HepG2 (cell line): ENCODE measurements around the gene SLCO3A1. TPM values are rescaled to one million over a fixed set of nuclear protein-coding genes. Genes with fewer than 3 reads are reported as not detected.

Source experiments
- ATAC-seq: fragments of 200-7000 bp; cut with Tn5 transposase; 3 replicates; pipeline ENCODE4 v1.9.1; 2020; ENCODE audit warnings: mild to moderate bottlenecking, moderate library complexity
- BruUV-seq: library from RNA; stranded (reverse); fragments of 400-500 nt; replicated peaks from 2 replicates; lab custom pipeline; 2021; lab: Mats Ljungman, UMichigan
- CTCF ChIA-PET: fragments of 300-600 bp; formaldehyde crosslinking; extraction: SDS; loops from one replicate; lab custom pipeline; 2021; ENCODE audit warnings: low total read pairs, inconsistent platforms, low intra/inter-chr PET ratio; lab: Yijun Ruan, JAX
- POLR2A ChIA-PET: fragments of 350-600 bp; sonication (Branson Sonifier 250); formaldehyde crosslinking; loops from one replicate; lab custom pipeline; 2020; ENCODE audit warnings: antibody characterized with exemption, inconsistent platforms; lab: Yijun Ruan, JAX
- DNase-seq: peaks from one replicate; pipeline ENCODE4 v3.0.0-alpha.2; 2015; ENCODE audit warnings: low spot score
- FAIRE-seq: peaks from 3 replicates; lab custom pipeline; 2011; peaks lifted over from hg19 to GRCh38; lab: Jason Lieb, UNC
- H2AFZ ChIP-seq: one replicate; pipeline ENCODE4 v1.6.1; 2011; ENCODE audit warnings: low read length, inconsistent platforms
- H3K27ac ChIP-seq: fragments of 300-600 bp; 3 replicates; pipeline ENCODE4 v1.8.0; 2011; ENCODE audit warnings: mixed run types, mild to moderate bottlenecking, mixed read lengths, low read length, inconsistent platforms; ENCODE audit not compliant: insufficient read depth; ENCODE audit errors: extremely low read length
- H3K27me3 ChIP-seq, 2 experiments: fragments of 200-600 bp in 1 of 2; 2 replicates in 1 of 2; 3 replicates in 1 of 2; pipeline versions ENCODE4 v1.6.0 to v1.8.0; 2011; ENCODE audit warnings: low read length in 2 of 2, mild to moderate bottlenecking in 2 of 2, moderate library complexity in 2 of 2, inconsistent platforms in 1 of 2; ENCODE audit not compliant: insufficient read depth in 2 of 2, control insufficient read depth in 1 of 2
- H3K36me3 ChIP-seq, 2 experiments: fragments of 200-600 bp in 1 of 2; replicated peaks in 1 of 2; 2 replicates in 1 of 2; 3 replicates in 1 of 2; pipeline versions ENCODE4 v1.5.1 to v1.8.0; 2011; ENCODE audit warnings: low read length in 2 of 2, inconsistent platforms in 1 of 2; ENCODE audit not compliant: insufficient read depth in 2 of 2, control insufficient read depth in 1 of 2
- H3K4me1 ChIP-seq: 2 replicates; pipeline ENCODE4 v1.5.1; 2012; ENCODE audit warnings: low read length, inconsistent platforms; ENCODE audit not compliant: insufficient read depth
- H3K4me2 ChIP-seq: 2 replicates; pipeline ENCODE4 v1.6.0; 2011; ENCODE audit warnings: low read depth, low read length, inconsistent platforms
- H3K4me3 ChIP-seq, 3 experiments: fragments of 200-600 bp in 1 of 3; sonication (generic), shearing (Covaris generic) in 1 of 3; replicated peaks in 1 of 3; 2 replicates each; pipeline ENCODE4 v1.5.1; 2011 to 2016; ENCODE audit warnings: low read length in 3 of 3, inconsistent platforms in 2 of 3, low read depth in 2 of 3, mild to moderate bottlenecking in 2 of 3, control low read depth in 1 of 3, mixed read lengths in 1 of 3; ENCODE audit not compliant: insufficient read depth in 1 of 3
- H3K79me2 ChIP-seq: one replicate; pipeline ENCODE4 v1.6.1; 2011; ENCODE audit warnings: low read length, inconsistent platforms; ENCODE audit not compliant: insufficient read depth
- H3K9ac ChIP-seq: 2 replicates; pipeline ENCODE4 v1.6.0; 2011; ENCODE audit warnings: mild to moderate bottlenecking, low read depth, low read length, inconsistent platforms; ENCODE audit not compliant: insufficient read depth
- H3K9me3 ChIP-seq: 2 replicates; pipeline ENCODE4 v1.5.1; 2012; ENCODE audit warnings: mild to moderate bottlenecking, low read length
- H4K20me1 ChIP-seq: 2 replicates; pipeline ENCODE4 v1.6.0; 2011; ENCODE audit warnings: inconsistent platforms, mild to moderate bottlenecking, low read length, moderate library complexity; ENCODE audit not compliant: insufficient read depth
- CBX1 ChIP-seq: IDR thresholded peaks from one replicate; pipeline ENCODE4 v1.6.1; 2016; ENCODE audit warnings: antibody characterized with exemption, low read depth
- FOSL1 ChIP-seq: sonication (generic); formaldehyde crosslinking; IDR thresholded peaks from 2 replicates; pipeline ENCODE4 v1.9.0; 2021; ENCODE audit warnings: missing genetic modification reagents, borderline replicate concordance
- HOXD1 ChIP-seq: sonication (generic); formaldehyde crosslinking; IDR thresholded peaks from 2 replicates; pipeline ENCODE4 v1.5.0; 2020; ENCODE audit warnings: missing genetic modification reagents
- NFIB ChIP-seq: sonication (generic); formaldehyde crosslinking; IDR thresholded peaks from 2 replicates; pipeline ENCODE4 v1.9.0; 2021; ENCODE audit warnings: missing genetic modification reagents, mild to moderate bottlenecking, borderline replicate concordance
- RELA ChIP-seq: sonication (generic); formaldehyde crosslinking; IDR thresholded peaks from 2 replicates; pipeline ENCODE4 v1.4.0; 2020; ENCODE audit warnings: missing genetic modification reagents
- SMAD1 ChIP-seq: sonication (generic); formaldehyde crosslinking; IDR thresholded peaks from 2 replicates; pipeline ENCODE4 v1.4.0; 2020; ENCODE audit warnings: missing genetic modification reagents, low read depth, mild to moderate bottlenecking, borderline replicate concordance
- TSC22D2 ChIP-seq: sonication (generic); formaldehyde crosslinking; IDR thresholded peaks from 2 replicates; pipeline ENCODE4 v1.5.1; 2020; ENCODE audit warnings: missing genetic modification reagents, mild to moderate bottlenecking, borderline replicate concordance
- ZBTB21 ChIP-seq: sonication (generic); formaldehyde crosslinking; IDR thresholded peaks from 2 replicates; pipeline ENCODE4 v1.4.0; 2020; ENCODE audit warnings: missing genetic modification reagents
- ZNF101 ChIP-seq: sonication (generic); formaldehyde crosslinking; IDR thresholded peaks from 2 replicates; pipeline ENCODE4 v1.4.0; 2020; ENCODE audit warnings: mild to moderate bottlenecking, low read depth, missing genetic modification reagents, borderline replicate concordance
- ZNF230 ChIP-seq: sonication (generic); formaldehyde crosslinking; IDR thresholded peaks from 2 replicates; pipeline ENCODE4 v1.4.0; 2020; ENCODE audit warnings: mild to moderate bottlenecking, missing genetic modification reagents
- ZNF260 ChIP-seq: sonication (generic); formaldehyde crosslinking; IDR thresholded peaks from 2 replicates; pipeline ENCODE4 v1.4.0; 2020; ENCODE audit warnings: missing genetic modification reagents, low read depth, mild to moderate bottlenecking, borderline replicate concordance
- ZNF549 ChIP-seq: sonication (generic); formaldehyde crosslinking; IDR thresholded peaks from 2 replicates; pipeline ENCODE4 v1.5.0; 2020; ENCODE audit warnings: missing genetic modification reagents
- WGBS: methylation state at CpG from one replicate; pipeline ENCODE4 v1.1.6; 2017; ENCODE audit warnings: low lambda C conversion rate; 5-methylcytosine and 5-hydroxymethylcytosine counted together
- in situ Hi-C: cut with HindIII; loops from 2 replicates; pipeline ENCODE4 v1.10.0; 2017; ENCODE audit warnings: low pct_unique_long_range_greater_than_20kb; ENCODE audit not compliant: extremely low pct_ligation_motif_present
- intact Hi-C: fragments of 100-400 bp; cut with micrococcal nuclease; formaldehyde crosslinking; loops from one replicate; pipeline ENCODE4 v1.10.0; 2022; ENCODE audit not compliant: unreplicated experiment
- polyA plus RNA-seq, 8 experiments: library from polyadenylated mRNA; depleted of rRNA in 3 of 8; stranded (reverse) in 7 of 8; unstranded in 1 of 8; fragments of >200 nt; fragmentation: Illumina TruSeq in 4 of 8; extraction: Trizol in 4 of 8; gene quantifications; 2 replicates each; pipeline versions ENCODE4 v1.2.1 to v1.2.3, GENCODE V29; 2011 to 2016; ENCODE audit warnings: low read depth in 4 of 8, missing spikeins in 1 of 8, mixed read lengths in 1 of 8; ENCODE audit not compliant: insufficient read depth in 1 of 8
- total RNA-seq, 5 experiments: library from RNA; depleted of rRNA; stranded (reverse); fragments of >200 nt; fragmentation: Illumina TruSeq; extraction: Trizol; gene quantifications; 2 replicates each; pipeline ENCODE4 v1.2.3, GENCODE V29; 2016; ENCODE audit warnings: low read depth in 1 of 5
- TF ChIP-seq, protein P1 (sequence below): sonication (generic); formaldehyde crosslinking; IDR thresholded peaks from 2 replicates; pipeline ENCODE4 v1.5.1; 2020; ENCODE audit warnings: missing genetic modification reagents, mild to moderate bottlenecking, borderline replicate concordance
- TF ChIP-seq, protein P2 (sequence below): sonication (generic); formaldehyde crosslinking; IDR thresholded peaks from 2 replicates; pipeline ENCODE4 v1.4.0; 2020; ENCODE audit warnings: missing genetic modification reagents
- TF ChIP-seq, protein P3 (sequence below): sonication (generic); formaldehyde crosslinking; IDR thresholded peaks from 2 replicates; pipeline ENCODE4 v1.4.0; 2020; ENCODE audit warnings: mild to moderate bottlenecking, missing genetic modification reagents

The SLCO3A1 gene
- total and polyA plus RNA-seq, 2 of the 13 experiments (the other 11 are each of a cell fraction or from before 2014, with no cell fraction given): 0.02 TPM; not detected in 1

DNA sequence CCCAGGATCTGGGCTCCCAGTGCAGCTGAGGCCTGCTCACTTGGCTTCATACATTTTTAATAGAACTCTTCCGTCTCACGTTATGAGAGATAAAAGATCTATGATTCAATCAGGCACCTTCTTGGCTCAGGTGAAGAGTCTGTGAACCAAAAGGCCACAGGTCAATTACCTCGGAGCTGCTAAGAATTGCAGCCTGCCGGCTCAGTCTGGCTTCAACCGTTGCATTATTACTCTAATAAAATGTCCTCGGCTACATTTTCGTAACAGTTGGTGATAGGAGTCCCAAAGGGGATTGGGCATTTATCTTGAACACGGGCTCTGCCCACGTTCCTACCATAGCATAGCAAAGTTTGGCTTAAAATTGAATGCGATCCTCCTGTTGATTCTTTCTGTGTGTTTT lies 176.3 kb downstream of the SLCO3A1 start:
- in situ Hi-C loops: no loop called here
- 0% methylated on average over 10 of the region's 10 CpGs for WGBS
- Histone ChIP-seq H2AFZ (no peak overlapping the region), H3K9me3 (no peaks in the 10 kb centered on the region), H3K4me2 (no peak overlapping the region), H3K9ac (no peak overlapping the region), H3K36me3 (no peaks in the 10 kb centered on the region), H3K79me2 (no peaks in the 10 kb centered on the region), H3K4me1 (no peaks in the 10 kb centered on the region), H4K20me1 (no peaks in the 10 kb centered on the region), H3K27me3 (peaks cover 0 to 9% of the 10 kb centered on the region in 2 experiments; a peak in 1 of 5 replicates), H3K4me3 (no peak overlapping the region), H3K27ac (no peak overlapping the region)
- ChIA-PET CTCF (no interaction called here), POLR2A (no interaction called here)
- no peak for ATAC-seq
- no peak for FAIRE-seq
- intact Hi-C loops: no loop called here
- no peak for DNase-seq
- TF ChIP-seq, protein P1, sequence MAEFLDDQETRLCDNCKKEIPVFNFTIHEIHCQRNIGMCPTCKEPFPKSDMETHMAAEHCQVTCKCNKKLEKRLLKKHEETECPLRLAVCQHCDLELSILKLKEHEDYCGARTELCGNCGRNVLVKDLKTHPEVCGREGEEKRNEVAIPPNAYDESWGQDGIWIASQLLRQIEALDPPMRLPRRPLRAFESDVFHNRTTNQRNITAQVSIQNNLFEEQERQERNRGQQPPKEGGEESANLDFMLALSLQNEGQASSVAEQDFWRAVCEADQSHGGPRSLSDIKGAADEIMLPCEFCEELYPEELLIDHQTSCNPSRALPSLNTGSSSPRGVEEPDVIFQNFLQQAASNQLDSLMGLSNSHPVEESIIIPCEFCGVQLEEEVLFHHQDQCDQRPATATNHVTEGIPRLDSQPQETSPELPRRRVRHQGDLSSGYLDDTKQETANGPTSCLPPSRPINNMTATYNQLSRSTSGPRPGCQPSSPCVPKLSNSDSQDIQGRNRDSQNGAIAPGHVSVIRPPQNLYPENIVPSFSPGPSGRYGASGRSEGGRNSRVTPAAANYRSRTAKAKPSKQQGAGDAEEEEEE (CRISPR knock-in tag): no peak
- TF ChIP-seq TSC22D2 (no peak), ZNF230 (no peak), SMAD1 (no peak)
- TF ChIP-seq, protein P2, sequence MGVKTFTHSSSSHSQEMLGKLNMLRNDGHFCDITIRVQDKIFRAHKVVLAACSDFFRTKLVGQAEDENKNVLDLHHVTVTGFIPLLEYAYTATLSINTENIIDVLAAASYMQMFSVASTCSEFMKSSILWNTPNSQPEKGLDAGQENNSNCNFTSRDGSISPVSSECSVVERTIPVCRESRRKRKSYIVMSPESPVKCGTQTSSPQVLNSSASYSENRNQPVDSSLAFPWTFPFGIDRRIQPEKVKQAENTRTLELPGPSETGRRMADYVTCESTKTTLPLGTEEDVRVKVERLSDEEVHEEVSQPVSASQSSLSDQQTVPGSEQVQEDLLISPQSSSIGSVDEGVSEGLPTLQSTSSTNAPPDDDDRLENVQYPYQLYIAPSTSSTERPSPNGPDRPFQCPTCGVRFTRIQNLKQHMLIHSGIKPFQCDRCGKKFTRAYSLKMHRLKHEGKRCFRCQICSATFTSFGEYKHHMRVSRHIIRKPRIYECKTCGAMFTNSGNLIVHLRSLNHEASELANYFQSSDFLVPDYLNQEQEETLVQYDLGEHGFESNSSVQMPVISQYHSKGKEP (CRISPR knock-in tag): no peak
- no TSS peak for BruUV-seq

DNA sequence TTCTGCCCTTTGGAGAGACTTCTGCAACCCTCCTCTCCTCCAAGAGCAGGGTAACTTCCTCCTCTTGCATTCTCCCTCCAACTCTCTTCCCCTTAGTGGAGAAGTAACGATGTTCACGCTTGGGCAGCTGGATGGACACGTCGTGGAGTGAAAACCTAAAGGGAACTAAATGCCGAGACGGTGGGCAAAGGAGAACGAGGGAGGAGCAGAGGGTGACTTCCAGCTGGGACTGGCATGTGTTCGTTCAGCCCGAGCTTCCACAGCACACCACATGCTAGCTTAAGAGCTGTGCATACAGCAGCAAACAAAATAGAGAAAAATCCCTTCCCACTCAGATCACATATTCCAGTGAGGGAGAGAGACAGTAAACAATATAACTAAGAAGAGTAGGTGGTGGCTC lies 179.8 kb downstream of the SLCO3A1 start:
- ChIA-PET CTCF (no interaction called here), POLR2A (no interaction called here)
- ATAC-seq (no peak), FAIRE-seq (no peak), DNase-seq (no peak)
- no peak for TF ChIP-seq ZNF549 (CRISPR knock-in tag)
- no peak for TF ChIP-seq CBX1
- TF ChIP-seq ZNF101 (CRISPR knock-in tag): no peak
- TF ChIP-seq NFIB: no peak
- no peak for TF ChIP-seq ZBTB21
- no peak for TF ChIP-seq HOXD1 (CRISPR knock-in tag)
- no peak for TF ChIP-seq RELA
- TF ChIP-seq, protein P3, sequence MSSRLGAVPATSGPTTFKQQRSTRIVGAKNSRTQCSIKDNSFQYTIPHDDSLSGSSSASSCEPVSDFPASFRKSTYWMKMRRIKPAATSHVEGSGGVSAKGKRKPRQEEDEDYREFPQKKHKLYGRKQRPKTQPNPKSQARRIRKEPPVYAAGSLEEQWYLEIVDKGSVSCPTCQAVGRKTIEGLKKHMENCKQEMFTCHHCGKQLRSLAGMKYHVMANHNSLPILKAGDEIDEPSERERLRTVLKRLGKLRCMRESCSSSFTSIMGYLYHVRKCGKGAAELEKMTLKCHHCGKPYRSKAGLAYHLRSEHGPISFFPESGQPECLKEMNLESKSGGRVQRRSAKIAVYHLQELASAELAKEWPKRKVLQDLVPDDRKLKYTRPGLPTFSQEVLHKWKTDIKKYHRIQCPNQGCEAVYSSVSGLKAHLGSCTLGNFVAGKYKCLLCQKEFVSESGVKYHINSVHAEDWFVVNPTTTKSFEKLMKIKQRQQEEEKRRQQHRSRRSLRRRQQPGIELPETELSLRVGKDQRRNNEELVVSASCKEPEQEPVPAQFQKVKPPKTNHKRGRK (CRISPR knock-in tag): no peak
- TF ChIP-seq FOSL1 (CRISPR knock-in tag): no peak
- no peak for TF ChIP-seq ZNF260 (CRISPR knock-in tag)
- H3K79me2 ChIP-seq: no peaks in the 10 kb centered on the region
- in situ Hi-C loops: no loop called here
- H3K9me3 ChIP-seq: no peaks in the 10 kb centered on the region
- no peak overlapping the region for H3K9ac ChIP-seq
- H3K4me1 ChIP-seq: no peaks in the 10 kb centered on the region
- intact Hi-C loops: no loop called here
- no peaks in the 10 kb centered on the region for H4K20me1 ChIP-seq
- no TSS peak for BruUV-seq
- WGBS: 2% methylated on average over 9 of the region's 9 CpGs
- H3K27ac ChIP-seq: no peak overlapping the region
- no peak overlapping the region for H3K4me3 ChIP-seq
- no peaks in the 10 kb centered on the region for H3K36me3 ChIP-seq
- peaks cover 0 to 9% of the 10 kb centered on the region in 2 experiments; a peak in 1 of 5 replicates for H3K27me3 ChIP-seq
- no peak overlapping the region for H2AFZ ChIP-seq
- no peak overlapping the region for H3K4me2 ChIP-seq
